Jurkat, Clone E6-1 (cell line): ENCODE data around the gene ROR2.
A peak's percentile ranks its signal among the peaks of the same experiment; 100 is the strongest.

ENCODE experiments used
- DNase-seq: peaks from one replicate; pipeline ENCODE4 v3.0.0-alpha.2; 2011; ENCODE audit warnings: low read depth, low spot score
- H3K4me3 ChIP-seq: 2 replicates; pipeline ENCODE4 v1.5.1; 2011; ENCODE audit warnings: mild to moderate bottlenecking, low read length, control low read depth, moderate library complexity

Gene ROR2

GRCh38 chr9:91775011-91775707, 174.9 kb downstream of the ROR2 start:
- no peak overlapping the region for H3K4me3 ChIP-seq
- DNase-seq, result peak; percentile 51

DNA sequence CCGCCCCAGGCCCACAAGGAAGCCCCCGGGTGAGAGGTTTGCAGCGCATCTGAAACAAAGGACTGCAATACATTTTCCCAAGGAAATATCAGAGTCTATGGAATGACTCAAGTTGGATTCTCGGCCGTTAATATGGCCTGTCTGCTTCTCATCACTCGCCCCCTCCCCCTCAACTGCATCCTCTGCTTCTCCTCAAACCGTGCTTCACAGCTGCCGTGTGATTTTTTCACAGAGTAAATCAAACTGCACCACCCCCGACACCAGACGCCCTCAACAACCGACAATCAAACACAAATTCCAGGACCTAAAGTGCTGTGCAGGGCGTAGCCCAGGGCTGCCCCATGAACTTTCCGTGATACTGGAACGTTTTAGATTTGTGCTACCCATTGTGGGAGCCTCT, 176.9 kb downstream of the ROR2 start:
- H3K4me3 ChIP-seq, result no peak overlapping the region
- DNase-seq, result no peak

GRCh38 chr9:91771864-91772263, 178.2 kb downstream of the ROR2 start:
- no peak overlapping the region for H3K4me3 ChIP-seq
- DNase-seq, result no peak

DNA sequence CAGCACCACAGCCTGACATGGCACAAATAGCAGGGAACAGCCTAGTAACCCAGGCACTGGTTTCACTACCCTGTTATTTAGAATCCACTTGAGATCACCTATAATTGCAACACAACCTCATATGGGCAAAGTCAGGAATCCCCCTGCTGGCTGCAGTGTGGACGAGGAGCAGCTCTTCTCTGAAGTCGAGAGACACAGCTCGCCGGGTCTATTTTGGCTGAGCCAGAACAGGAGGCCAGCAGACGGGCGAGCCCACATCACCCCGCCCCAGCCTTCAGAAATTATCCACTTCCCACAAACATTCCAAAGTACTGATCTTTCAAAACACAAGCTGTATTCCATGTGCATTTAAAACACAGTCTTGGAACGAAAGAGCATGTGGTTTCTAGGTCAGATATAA, 179.0 kb downstream of the ROR2 start:
- DNase-seq, result no peak
- no peak overlapping the region for H3K4me3 ChIP-seq

GRCh38 chr9:91770229-91770628, 179.8 kb downstream of the ROR2 start:
- no peak overlapping the region for H3K4me3 ChIP-seq
- DNase-seq, result no peak

DNA sequence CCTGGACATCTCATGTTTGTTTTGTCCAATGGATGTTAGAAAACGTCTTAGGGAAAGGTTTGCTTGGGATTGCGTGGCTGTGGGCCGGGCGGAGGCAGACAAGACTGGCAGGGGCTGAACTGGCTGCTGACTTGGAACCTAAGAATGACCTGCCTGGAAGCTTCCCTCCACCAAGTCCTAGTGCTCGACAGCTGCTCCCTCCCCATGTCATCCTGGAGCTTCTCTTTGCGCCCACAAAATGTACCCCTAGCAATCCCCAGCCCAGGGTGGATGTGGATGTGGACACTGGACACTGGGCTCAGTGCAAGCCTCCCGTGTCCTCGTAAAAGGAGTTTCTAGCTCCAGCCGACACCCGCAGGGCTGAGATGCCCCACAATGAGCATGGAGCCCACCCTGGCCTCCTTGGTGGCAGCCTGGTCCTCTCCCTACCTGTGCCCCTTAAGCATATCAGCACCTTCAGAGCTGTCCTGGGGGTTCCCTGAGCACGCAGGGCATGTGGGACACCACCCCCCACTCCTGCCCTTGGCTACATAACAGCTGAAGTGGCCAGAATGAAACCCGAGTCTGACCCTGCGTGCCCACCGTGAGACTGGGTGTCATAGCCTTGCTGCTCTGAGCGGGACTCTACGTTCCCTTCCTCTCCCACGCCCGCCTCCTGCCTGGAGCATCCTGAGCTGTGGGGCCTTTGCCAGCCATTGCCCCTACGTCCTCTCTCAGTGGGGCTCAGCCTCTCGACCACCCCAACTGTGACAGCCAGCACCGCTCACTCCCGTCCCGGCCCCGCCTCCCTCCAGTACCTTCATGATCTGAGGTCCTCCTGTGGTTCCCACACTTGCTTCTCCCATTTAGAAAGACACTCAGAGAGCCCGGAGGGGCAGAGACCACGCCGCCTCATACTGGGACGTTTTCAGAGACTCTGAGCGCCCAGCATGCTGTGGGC, 180.8 kb downstream of the ROR2 start:
- DNase-seq, result no peak
- H3K4me3 ChIP-seq, result no peak overlapping the region

DNA sequence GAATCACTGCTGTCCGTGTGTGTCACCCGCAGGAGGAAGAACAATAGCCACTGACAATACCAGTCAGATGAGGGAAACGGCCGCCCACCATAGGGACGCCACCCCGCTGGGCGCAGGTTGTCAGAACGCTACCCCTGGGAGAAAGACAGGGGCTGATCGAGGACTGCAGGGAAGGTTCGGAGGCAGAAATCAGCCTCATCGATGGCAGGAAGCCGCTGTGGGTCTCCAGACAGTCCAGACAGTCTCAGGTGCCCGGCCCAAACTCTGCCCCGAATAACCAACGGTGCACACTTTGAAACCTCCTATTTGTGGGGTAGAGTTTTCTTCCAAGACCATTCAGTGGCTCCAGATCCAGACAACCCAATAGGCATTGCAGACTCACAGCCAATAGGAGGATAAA, 181.5 kb downstream of the ROR2 start:
- H3K4me3 ChIP-seq, result no peak overlapping the region
- DNase-seq, result no peak

- no peak overlapping the region for H3K4me3 ChIP-seq
- DNase-seq, result no peak
Measured at GRCh38 chr9:91766315-91767069, 183.5 kb downstream of the ROR2 start.

DNA sequence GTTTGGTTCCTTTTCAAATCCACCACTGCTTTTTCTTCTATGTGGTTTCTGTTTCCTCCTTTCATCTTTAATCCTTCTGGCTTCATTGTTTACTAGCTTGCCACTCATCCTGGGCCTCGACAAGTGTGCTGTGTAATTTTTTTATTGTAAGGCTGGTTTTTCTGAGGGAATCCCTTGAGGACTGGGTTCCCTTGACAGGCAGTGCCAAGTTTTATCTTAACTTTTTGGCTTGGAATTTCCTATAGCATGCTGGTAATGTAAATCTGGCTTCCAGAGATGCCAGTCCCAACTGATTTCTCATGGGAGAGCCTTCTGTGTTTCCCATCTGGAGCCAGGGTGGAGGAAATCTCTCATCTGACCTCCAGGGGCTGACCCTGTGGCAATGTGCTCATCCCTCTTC, 184.7 kb downstream of the ROR2 start:
- no peak for DNase-seq
- no peak overlapping the region for H3K4me3 ChIP-seq

- DNase-seq, result no peak
- no peak overlapping the region for H3K4me3 ChIP-seq
Measured at GRCh38 chr9:91764661-91765060, 185.4 kb downstream of the ROR2 start.

DNA sequence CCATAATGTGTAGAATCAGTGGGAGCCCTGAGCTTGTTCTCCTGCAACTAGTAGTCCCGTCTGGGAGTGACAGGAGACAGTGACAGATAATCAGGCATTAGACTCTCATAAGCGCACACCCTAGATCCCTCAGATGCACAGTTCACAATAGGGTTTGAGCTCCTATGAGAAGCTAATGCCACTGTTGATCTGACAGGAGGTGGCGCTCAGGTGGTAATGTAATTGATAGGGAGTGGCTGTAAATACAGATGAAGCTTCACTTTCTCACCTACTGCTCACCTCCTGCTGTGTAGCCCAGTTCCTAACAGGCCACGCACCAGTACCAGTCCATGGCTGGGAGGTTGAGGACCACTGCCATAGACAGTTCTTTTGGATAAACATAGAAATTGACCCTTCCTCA, 188.7 kb downstream of the ROR2 start:
- no peak overlapping the region for H3K4me3 ChIP-seq
- no peak for DNase-seq

DNA sequence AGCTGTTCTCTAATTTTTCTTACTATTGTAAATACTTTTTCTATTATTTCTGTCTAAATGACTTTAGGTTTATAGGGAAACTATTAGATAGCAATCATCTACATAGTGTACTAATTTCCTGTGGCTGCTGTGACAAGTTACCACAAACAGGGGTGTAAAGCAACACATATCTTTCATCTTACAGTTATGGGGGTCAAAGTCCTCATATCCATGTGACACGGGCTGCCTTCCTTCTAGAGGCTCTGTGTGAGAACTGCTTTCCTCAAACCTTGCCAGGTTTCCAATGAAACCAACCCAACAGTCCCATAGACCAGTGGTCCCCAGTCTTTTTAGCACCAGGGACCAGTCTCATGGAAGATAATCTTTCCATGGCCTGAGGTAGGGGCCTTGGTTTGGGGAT, 189.1 kb downstream of the ROR2 start:
- no peak overlapping the region for H3K4me3 ChIP-seq
- no peak for DNase-seq

- DNase-seq, result peak; percentile 26
- H3K4me3 ChIP-seq, result no peak overlapping the region
Measured at GRCh38 chr9:91758491-91758981, 191.5 kb downstream of the ROR2 start.

DNA sequence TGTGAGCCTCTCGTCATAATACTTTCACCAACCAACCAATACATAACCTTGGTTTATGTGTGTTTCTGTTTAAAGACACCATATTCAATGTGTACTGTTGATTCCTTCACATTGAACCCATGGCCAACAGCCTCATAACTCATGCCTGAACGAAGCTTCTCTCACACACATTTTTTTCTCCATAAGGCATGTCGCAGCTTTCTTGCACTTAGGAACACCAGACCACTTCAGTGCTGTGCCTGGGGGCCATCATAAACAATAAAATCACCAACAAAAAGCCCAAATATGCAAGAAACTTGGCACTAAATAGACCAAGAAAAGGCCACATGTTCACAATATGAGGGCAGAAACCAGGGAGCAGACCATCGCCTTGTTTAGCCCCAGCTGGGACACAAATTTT, 192.2 kb downstream of the ROR2 start:
- no peak for DNase-seq
- H3K4me3 ChIP-seq, result no peak overlapping the region

- no peak for DNase-seq
- no peak overlapping the region for H3K4me3 ChIP-seq
Measured at GRCh38 chr9:91756510-91756780, 193.6 kb downstream of the ROR2 start.

DNA sequence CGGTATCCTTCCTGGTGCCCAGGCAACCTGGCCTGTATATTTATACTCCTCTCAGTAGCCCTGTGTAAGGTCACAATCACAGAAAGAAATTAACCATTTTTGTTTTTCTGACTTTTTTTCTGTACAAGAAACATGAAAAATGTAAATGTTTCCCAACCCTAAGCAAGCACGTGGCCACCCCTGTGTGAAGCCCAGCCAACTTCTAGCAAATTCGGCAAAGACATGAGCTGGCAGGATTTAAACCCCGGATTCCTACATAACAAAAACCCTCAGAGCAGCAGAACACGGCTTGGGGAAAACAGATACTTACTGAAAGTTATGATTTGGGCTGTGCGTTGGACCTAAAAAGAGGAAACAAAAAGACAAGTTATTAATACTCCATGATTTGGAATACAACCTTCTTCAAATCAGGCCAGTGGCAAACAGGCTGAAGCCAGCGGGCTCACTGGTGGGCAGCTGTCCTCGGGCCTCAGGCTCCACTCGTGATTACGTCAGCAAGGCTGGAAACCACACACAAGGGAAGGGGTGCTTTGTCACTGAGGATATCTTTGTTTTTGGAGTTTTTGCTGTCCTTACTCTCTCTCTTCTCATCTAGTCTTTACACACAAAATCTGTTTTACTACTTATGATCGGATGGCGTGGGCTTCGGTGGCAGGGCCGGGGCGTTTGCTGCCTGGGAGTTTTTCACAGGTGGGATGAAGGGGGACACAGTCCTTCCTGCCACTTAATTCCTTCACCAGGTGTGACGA, 194.1 kb downstream of the ROR2 start:
- no peak for DNase-seq
- H3K4me3 ChIP-seq, result no peak overlapping the region

DNA sequence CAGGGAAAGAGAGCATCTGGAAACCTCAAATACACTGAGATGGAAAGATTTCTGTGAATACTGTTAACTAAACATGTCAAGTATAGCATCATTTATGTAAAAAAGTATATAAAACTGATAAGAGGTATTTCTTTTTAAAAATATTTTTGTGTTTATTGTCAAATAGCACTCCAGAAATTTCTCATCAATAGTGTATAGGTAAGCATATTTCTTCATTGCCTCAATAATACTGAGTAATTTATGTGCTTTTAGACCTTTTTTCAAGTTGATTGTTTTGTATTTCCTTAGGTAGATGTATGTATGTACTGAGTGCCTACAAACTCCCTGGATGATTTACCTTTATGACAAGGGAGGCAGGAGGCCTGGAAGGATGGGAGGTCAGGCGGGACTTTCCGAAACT, 196.3 kb downstream of the ROR2 start:
- H3K4me3 ChIP-seq, result no peak overlapping the region
- no peak for DNase-seq

GRCh38 chr9:91751922-91752321, 198.1 kb downstream of the ROR2 start:
- H3K4me3 ChIP-seq, result no peak overlapping the region
- DNase-seq, result no peak

DNA sequence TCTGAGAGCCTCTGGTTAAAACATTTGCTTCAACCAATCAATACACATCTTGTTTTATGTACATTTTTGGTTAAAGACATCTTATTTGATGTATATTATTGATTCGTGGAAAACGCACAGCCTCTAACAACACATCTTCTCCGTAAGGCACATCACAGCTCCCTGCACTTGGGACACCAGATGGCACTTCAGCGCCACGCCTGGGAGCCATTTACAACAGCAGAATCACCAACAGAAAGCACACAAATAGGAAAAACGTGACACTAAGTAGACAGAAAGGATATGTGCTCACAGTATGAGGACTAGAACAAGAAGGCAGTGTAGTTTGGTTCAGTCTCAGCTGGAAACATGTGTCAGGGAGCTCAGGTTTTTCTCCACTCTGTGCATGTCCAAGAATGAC, 199.7 kb downstream of the ROR2 start:
- DNase-seq, result no peak
- no peak overlapping the region for H3K4me3 ChIP-seq
